ENCODE measurements around the gene TMEM256. TPM values are rescaled to one million over a fixed set of nuclear protein-coding genes. Genes with fewer than 3 reads are reported as not detected.

TMEM256 gene
- total and polyA plus RNA-seq, 2 donors (not counting 3 experiments of a cell fraction or from before 2014, with no cell fraction given): 67.4 to 148 TPM

GRCh38 chr17:7382901-7383300, 21.0 kb downstream of the TMEM256 start:
- Histone ChIP-seq H3K27me3 (ENCODE audit: control insufficient read depth in 2 of 2, insufficient read depth in 2 of 2, low read length in 2 of 2) (peaks cover 25 to 33% of the 10 kb centered on the region in 2 experiments), H3K9me1 (replicated peaks; ENCODE audit: control insufficient read depth, extremely low read depth, insufficient read depth, low read length) (no peaks in the 10 kb centered on the region), H3K36me3 (ENCODE audit: control insufficient read depth in 2 of 2, extremely low read depth in 1 of 2, insufficient read depth in 2 of 2, low read length in 2 of 2) (no peaks in the 10 kb centered on the region), H3K27ac (ENCODE audit: insufficient read depth, low read depth, low read length) (no peak overlapping the region), H3K79me2 (ENCODE audit: control insufficient read depth, insufficient read depth, low read length) (no peaks in the 10 kb centered on the region), H2AFZ (ENCODE audit: low read depth, low read length) (no peak overlapping the region), H3K9me3 (replicated peaks; ENCODE audit: control insufficient read depth, insufficient read depth, low read length) (no peaks in the 10 kb centered on the region), H3K9ac (replicated peaks; ENCODE audit: extremely low read depth, insufficient read depth, low read length) (no peak overlapping the region), H3K4me3 (replicated peaks in 1 of 3; ENCODE audit: insufficient read depth in 1 of 3, low read depth in 1 of 3, low read length in 3 of 3) (no peak overlapping the region), H3K4me1 (ENCODE audit: control insufficient read depth, extremely low read depth, insufficient read depth, low read length) (peaks cover 5% of the 10 kb centered on the region), H4K20me1 (replicated peaks; ENCODE audit: control insufficient read depth, extremely low read depth, insufficient read depth, low read length) (no peaks in the 10 kb centered on the region), H3K4me2 (ENCODE audit: insufficient read depth, low read length) (no peak overlapping the region)
- DNase-seq (ENCODE audit: low read depth, low spot score) (no peak), FAIRE-seq (no peak)
- TF ChIP-seq POLR2A (IDR thresholded peaks at IDR 0.05; ENCODE audit: low read depth, low read length) (no peak), CTCF (IDR thresholded peaks at IDR 0.05; ENCODE audit: extremely low read depth in 1 of 2, insufficient read depth in 1 of 2, low read depth in 1 of 2, low read length in 2 of 2) (no peak), MYC (IDR thresholded peaks at IDR 0.05; ENCODE audit: low read depth, low read length) (no peak), FOS (IDR thresholded peaks at IDR 0.05; ENCODE audit: borderline replicate concordance, insufficient read depth, low read length) (no peak), JUN (IDR thresholded peaks at IDR 0.05; ENCODE audit: borderline replicate concordance, insufficient read depth, insufficient read length, low read depth) (no peak), POLR2AphosphoS5 (IDR thresholded peaks at IDR 0.05; ENCODE audit: insufficient read depth, low read depth, low read length) (no peak), EZH2 (IDR thresholded peaks at IDR 0.05; ENCODE audit: borderline replicate concordance, low read depth, low read length, severe bottlenecking) (no peak)
- no TSS peak for BruUV-seq (replicated peaks)
- intact Hi-C loops (cut with micrococcal nuclease): no loop called here
- ChIA-PET CTCF (no interaction called here), POLR2A (no interaction called here)
- dilution Hi-C loops (cut with MboI; ENCODE audit: extremely low pct_ligation_motif_present, low sequenced_read_pairs): no loop called here

Measured in endothelial cell of umbilical vein (primary cell).